GM12878 (cell line): ENCODE data around the gene UROC1. TPM values are rescaled to one million over a fixed set of nuclear protein-coding genes. Genes with fewer than 3 reads are reported as not detected.

Experiments used
- ATAC-seq: fragments of 200-7000 bp; cut with Tn5 transposase; 3 replicates; pipeline ENCODE4 v1.9.1; 2020; ENCODE audit warnings: mild to moderate bottlenecking, moderate library complexity
- BruUV-seq: library from RNA; stranded (reverse); fragments of 400-500 nt; replicated peaks from 2 replicates; lab custom pipeline; 2021; lab: Mats Ljungman, UMichigan
- CTCF ChIA-PET: fragments of 300-600 bp; sonication (Branson Sonifier 250); formaldehyde crosslinking; extraction: SDS; loops from one replicate; lab custom pipeline; 2021; ENCODE audit warnings: inconsistent platforms; lab: Yijun Ruan, JAX
- POLR2A ChIA-PET: fragments of 350-600 bp; formaldehyde crosslinking; extraction: SDS; loops from one replicate; lab custom pipeline; 2021; ENCODE audit warnings: inconsistent platforms; lab: Charles Lee
- RAD21 ChIA-PET: fragments of 300-600 bp; sonication (Branson Sonifier 250); formaldehyde crosslinking; loops from one replicate; lab custom pipeline; 2023; ENCODE audit warnings: antibody characterized with exemption; ENCODE audit not compliant: unreplicated experiment; lab: Charles Lee
- SMC1A ChIA-PET: fragments of 300-600 bp; sonication (Branson Sonifier 250); formaldehyde crosslinking; loops from one replicate; lab custom pipeline; 2023; ENCODE audit not compliant: unreplicated experiment, uncharacterized antibody; lab: Charles Lee
- DNase-seq: peaks from one replicate; pipeline ENCODE4 v3.0.0-alpha.2; 2011; ENCODE audit warnings: low read depth, low spot score
- FAIRE-seq: peaks from 3 replicates; lab custom pipeline; 2011; peaks lifted over from hg19 to GRCh38; lab: Jason Lieb, UNC
- H2AFZ ChIP-seq: 2 replicates; pipeline ENCODE4 v1.6.0; 2011; ENCODE audit warnings: low read depth, low read length, control low read depth; ENCODE audit not compliant: control insufficient read depth
- H3K27ac ChIP-seq: 2 replicates; pipeline ENCODE4 v1.5.1; 2011; ENCODE audit warnings: control low read depth; ENCODE audit not compliant: control insufficient read depth, insufficient read depth
- H3K27me3 ChIP-seq, 2 experiments: replicated peaks in 1 of 2; 2 replicates each; pipeline versions ENCODE4 v1.6.0 to v1.6.1; 2011; ENCODE audit warnings: low read length in 1 of 2; ENCODE audit not compliant: control insufficient read depth in 2 of 2, insufficient read depth in 2 of 2
- H3K36me3 ChIP-seq, 2 experiments: 2 replicates each; pipeline ENCODE4 v1.5.1; 2011; ENCODE audit warnings: low read length in 1 of 2; ENCODE audit not compliant: control insufficient read depth in 2 of 2, insufficient read depth in 2 of 2
- H3K4me1 ChIP-seq: 2 replicates; pipeline ENCODE4 v1.6.1; 2011; ENCODE audit warnings: mild to moderate bottlenecking, low read length, moderate library complexity, mixed read lengths; ENCODE audit not compliant: control insufficient read depth, insufficient read depth
- H3K4me2 ChIP-seq: 2 replicates; pipeline ENCODE4 v1.6.0; 2011; ENCODE audit warnings: control low read depth; ENCODE audit not compliant: control insufficient read depth, insufficient read depth
- H3K4me3 ChIP-seq: fragments of 200-600 bp; sonication (generic); 2 replicates; pipeline ENCODE4 v1.5.1; 2016
- H3K79me2 ChIP-seq: 2 replicates; pipeline ENCODE4 v1.6.0; 2011; ENCODE audit warnings: low read length; ENCODE audit not compliant: control insufficient read depth, insufficient read depth
- H3K9ac ChIP-seq: 2 replicates; pipeline ENCODE4 v1.8.0; 2011; ENCODE audit warnings: low read length, control low read depth, mixed read lengths; ENCODE audit not compliant: control insufficient read depth, insufficient read depth
- H3K9me3 ChIP-seq: replicated peaks from 3 replicates; pipeline ENCODE4 v1.5.1; 2011; ENCODE audit warnings: mild to moderate bottlenecking, low read length; ENCODE audit not compliant: control insufficient read depth, insufficient read depth
- H4K20me1 ChIP-seq: 2 replicates; pipeline ENCODE4 v1.6.0; 2011; ENCODE audit not compliant: control insufficient read depth, insufficient read depth
- BCL3 ChIP-seq: IDR thresholded peaks from 2 replicates; pipeline ENCODE4 v1.6.1; 2011; ENCODE audit warnings: borderline replicate concordance, low read depth, mild to moderate bottlenecking, moderate library complexity, low read length; ENCODE audit not compliant: insufficient read depth, poor library complexity, severe bottlenecking
- CHD1 ChIP-seq: IDR thresholded peaks from 2 replicates; pipeline ENCODE4 v1.6.1; 2012; ENCODE audit warnings: low read depth, low read length, improper control_type of control experiment
- ESRRA ChIP-seq: IDR thresholded peaks from 2 replicates; pipeline ENCODE4 v1.6.1; 2012; ENCODE audit warnings: mild to moderate bottlenecking, low read length, improper control_type of control experiment
- HDAC6 ChIP-seq: fragments of 200-600 bp; sonication (generic); IDR thresholded peaks from one replicate; pipeline ENCODE4 v1.8.0; 2017; ENCODE audit warnings: antibody characterized with exemption; ENCODE audit not compliant: unreplicated experiment
- KDM1A ChIP-seq: fragments of 200-600 bp; sonication (generic); IDR thresholded peaks from 2 replicates; pipeline ENCODE4 v1.6.1; 2016; ENCODE audit warnings: borderline replicate concordance
- KLF5 ChIP-seq: fragments of 450-650 bp; IDR thresholded peaks from 2 replicates; pipeline ENCODE4 v1.6.1; 2014; ENCODE audit warnings: mild to moderate bottlenecking; ENCODE audit not compliant: partially characterized antibody
- MEF2A ChIP-seq: IDR thresholded peaks from 2 replicates; pipeline ENCODE4 v1.6.1; 2011; ENCODE audit warnings: low read depth, mild to moderate bottlenecking, low read length, moderate library complexity; ENCODE audit not compliant: insufficient read depth
- NR2F1 ChIP-seq: fragments of 450-650 bp; conservative IDR thresholded peaks from 2 replicates; pipeline ENCODE4 v1.6.1; 2017; ENCODE audit warnings: mild to moderate bottlenecking
- NRF1 ChIP-seq: conservative IDR thresholded peaks from 2 replicates; pipeline ENCODE4 v1.6.1; 2011; ENCODE audit warnings: mild to moderate bottlenecking, low read depth, low read length, improper control_type of control experiment
- PML ChIP-seq: IDR thresholded peaks from 2 replicates; pipeline ENCODE4 v1.6.1; 2012; ENCODE audit warnings: low read length, inconsistent platforms
- RCOR1 ChIP-seq: conservative IDR thresholded peaks from 2 replicates; pipeline ENCODE4 v1.6.1; 2012; ENCODE audit warnings: low read depth, low read length, improper control_type of control experiment
- SPI1 ChIP-seq: IDR thresholded peaks from 2 replicates; pipeline ENCODE4 v1.6.1; 2011; ENCODE audit warnings: low read depth, mild to moderate bottlenecking, low read length, moderate library complexity, borderline replicate concordance; ENCODE audit not compliant: insufficient read depth
- SREBF2 ChIP-seq: IDR thresholded peaks from 2 replicates; pipeline ENCODE4 v1.6.1; 2012; ENCODE audit warnings: mild to moderate bottlenecking, low read length
- TCF7 ChIP-seq: IDR thresholded peaks from 2 replicates; pipeline ENCODE4 v1.6.1; 2014; ENCODE audit warnings: antibody characterized with exemption, borderline replicate concordance
- WGBS: methylation state at CpG from one replicate; pipeline ENCODE4 v1.1.6; 2016; ENCODE audit warnings: low lambda C conversion rate; ENCODE audit not compliant: insufficient replicate concordance, insufficient coverage; ENCODE audit errors: missing lambda C conversion rate; 5-methylcytosine and 5-hydroxymethylcytosine counted together
- in situ Hi-C: fragments of 300-500 bp; cut with MboI; formaldehyde crosslinking; loops from 9 replicates; pipeline ENCODE4 v1.14.3; 2018; ENCODE audit warnings: mixed read lengths
- intact Hi-C: fragments of 100-400 bp; cut with micrococcal nuclease; formaldehyde crosslinking; loops from one replicate; pipeline ENCODE4 v1.14.2; 2022; ENCODE audit not compliant: unreplicated experiment
- polyA plus RNA-seq, 11 experiments: library from polyadenylated mRNA; depleted of rRNA in 4 of 11; unstranded in 6 of 11; stranded (reverse) in 5 of 11; fragments of >200 nt; fragmentation: Nextera tagmentation in 4 of 11; fragmentation: Illumina TruSeq in 1 of 11; extraction: Ambion mirVana in 4 of 11; extraction: Trizol in 1 of 11; gene quantifications; 1 replicate in 1 of 11; 2 replicates in 10 of 11; pipeline versions ENCODE4 v1.2.1 to v1.2.3, GENCODE V29; 2011 to 2016; ENCODE audit warnings: inconsistent platforms in 2 of 11, missing spikeins in 2 of 11, low read depth in 1 of 11
- total RNA-seq, 4 experiments: library from RNA; depleted of rRNA in 3 of 4; stranded (reverse); fragments of >200 nt in 3 of 4; fragmentation: Illumina TruSeq in 1 of 4; extraction: Trizol in 1 of 4; gene quantifications; 2 replicates each; pipeline versions ENCODE4 v1.2.1 to v1.2.3, GENCODE V29; 2013 to 2021
- TF ChIP-seq, protein P1 (sequence below): fragments of 450-650 bp; conservative IDR thresholded peaks from 2 replicates; pipeline ENCODE4 v1.6.1; 2017; ENCODE audit warnings: mild to moderate bottlenecking, moderate library complexity

Gene UROC1
- total and polyA plus RNA-seq, 10 of the 15 experiments (the other 5 are each of a cell fraction or from before 2014, with no cell fraction given): 0.04 TPM; not detected in 9

DNA sequence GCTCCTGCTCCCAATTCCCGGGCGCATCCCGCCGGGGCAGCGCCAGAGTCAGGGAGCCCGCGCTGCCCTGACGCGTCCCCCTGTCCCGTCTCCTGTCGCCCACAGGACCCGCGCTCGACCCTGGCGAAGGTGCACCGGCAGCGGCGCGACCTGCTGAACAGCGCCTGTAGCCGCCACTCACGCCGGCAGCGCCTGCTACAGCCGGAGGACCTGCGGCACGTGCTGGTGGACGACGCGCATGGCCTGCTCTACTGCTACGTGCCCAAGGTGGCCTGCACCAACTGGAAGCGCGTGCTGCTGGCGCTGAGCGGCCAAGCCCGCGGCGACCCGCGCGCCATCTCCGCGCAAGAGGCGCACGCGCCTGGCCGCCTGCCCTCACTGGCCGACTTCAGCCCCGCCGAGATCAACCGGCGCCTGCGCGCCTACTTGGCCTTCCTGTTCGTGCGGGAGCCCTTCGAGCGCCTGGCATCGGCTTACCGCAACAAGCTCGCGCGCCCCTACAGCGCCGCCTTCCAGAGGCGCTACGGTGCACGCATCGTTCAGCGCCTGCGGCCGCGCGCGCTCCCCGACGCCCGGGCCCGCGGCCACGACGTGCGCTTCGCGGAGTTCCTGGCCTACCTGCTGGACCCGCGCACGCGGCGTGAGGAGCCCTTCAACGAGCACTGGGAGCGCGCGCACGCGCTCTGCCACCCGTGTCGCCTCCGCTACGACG is 24.2 kb upstream of the UROC1 start:
- Histone ChIP-seq H3K27me3 (peaks cover 0 to 6% of the 10 kb centered on the region in 2 experiments; a peak in 2 of 4 replicates), H3K4me1 (no peaks in the 10 kb centered on the region), H3K9ac (no peak overlapping the region), H3K4me3 (no peak overlapping the region), H3K36me3 (no peaks in the 10 kb centered on the region), H3K27ac (no peak overlapping the region), H3K4me2 (no peak overlapping the region), H2AFZ (no peak overlapping the region), H3K79me2 (no peaks in the 10 kb centered on the region), H4K20me1 (no peaks in the 10 kb centered on the region), H3K9me3 (no peaks in the 10 kb centered on the region)
- ChIA-PET CTCF (no interaction called here), SMC1A (no interaction called here), RAD21 (no interaction called here), POLR2A (no interaction called here)
- FAIRE-seq (no peak), DNase-seq (no peak), ATAC-seq (no peak)
- intact Hi-C loops (no loop called here), in situ Hi-C loops (no loop called here)
- no peak for TF ChIP-seq TCF7
- no peak for TF ChIP-seq KLF5
- TF ChIP-seq, protein P1, sequence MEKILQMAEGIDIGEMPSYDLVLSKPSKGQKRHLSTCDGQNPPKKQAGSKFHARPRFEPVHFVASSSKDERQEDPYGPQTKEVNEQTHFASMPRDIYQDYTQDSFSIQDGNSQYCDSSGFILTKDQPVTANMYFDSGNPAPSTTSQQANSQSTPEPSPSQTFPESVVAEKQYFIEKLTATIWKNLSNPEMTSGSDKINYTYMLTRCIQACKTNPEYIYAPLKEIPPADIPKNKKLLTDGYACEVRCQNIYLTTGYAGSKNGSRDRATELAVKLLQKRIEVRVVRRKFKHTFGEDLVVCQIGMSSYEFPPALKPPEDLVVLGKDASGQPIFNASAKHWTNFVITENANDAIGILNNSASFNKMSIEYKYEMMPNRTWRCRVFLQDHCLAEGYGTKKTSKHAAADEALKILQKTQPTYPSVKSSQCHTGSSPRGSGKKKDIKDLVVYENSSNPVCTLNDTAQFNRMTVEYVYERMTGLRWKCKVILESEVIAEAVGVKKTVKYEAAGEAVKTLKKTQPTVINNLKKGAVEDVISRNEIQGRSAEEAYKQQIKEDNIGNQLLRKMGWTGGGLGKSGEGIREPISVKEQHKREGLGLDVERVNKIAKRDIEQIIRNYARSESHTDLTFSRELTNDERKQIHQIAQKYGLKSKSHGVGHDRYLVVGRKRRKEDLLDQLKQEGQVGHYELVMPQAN: no peak
- TF ChIP-seq SPI1: no peak
- no peak for TF ChIP-seq SREBF2
- TF ChIP-seq KDM1A: no peak
- no peak for TF ChIP-seq CHD1
- no peak for TF ChIP-seq PML
- no peak for TF ChIP-seq HDAC6
- no peak for TF ChIP-seq BCL3
- TF ChIP-seq MEF2A: no peak
- no peak for TF ChIP-seq ESRRA
- no peak for TF ChIP-seq NRF1
- no peak for TF ChIP-seq NR2F1
- TF ChIP-seq RCOR1: no peak
- WGBS: 94% methylated on average over 87 of the region's 101 CpGs
- BruUV-seq: no TSS peak
